Effector memory CD4-positive, alpha-beta T cell (primary cell): Measurements from ENCODE around the gene ZBTB7B.

ENCODE experiments used
- DNase-seq, 3 donors: peaks; one replicate each; pipeline ENCODE4 v3.0.0-alpha.2; 2020
- H3K27ac ChIP-seq: 2 replicates; pipeline ENCODE4 v1.7.0; 2013; ENCODE audit warnings: mild to moderate bottlenecking, low read length, moderate library complexity; ENCODE audit not compliant: insufficient read depth, poor library complexity, severe bottlenecking
- H3K27me3 ChIP-seq: replicated peaks from 2 replicates; pipeline ENCODE4 v1.7.0; 2013; ENCODE audit warnings: mild to moderate bottlenecking, low read length; ENCODE audit not compliant: insufficient read depth, control insufficient read depth, poor library complexity, severe bottlenecking
- H3K36me3 ChIP-seq: 2 replicates; pipeline ENCODE4 v1.7.0; 2013; ENCODE audit warnings: mild to moderate bottlenecking, low read length, moderate library complexity; ENCODE audit not compliant: control insufficient read depth, insufficient read depth
- H3K4me1 ChIP-seq: 2 replicates; pipeline ENCODE4 v1.7.0; 2013; ENCODE audit warnings: low read length, mild to moderate bottlenecking; ENCODE audit not compliant: control insufficient read depth, insufficient read depth, poor library complexity, severe bottlenecking
- H3K4me3 ChIP-seq: 2 replicates; pipeline ENCODE4 v1.7.0; 2013; ENCODE audit warnings: low read length, low read depth, mild to moderate bottlenecking; ENCODE audit not compliant: insufficient read depth, poor library complexity, severe bottlenecking
- H3K9me3 ChIP-seq: 2 replicates; pipeline ENCODE4 v1.7.0; 2013; ENCODE audit warnings: mild to moderate bottlenecking, low read length, moderate library complexity; ENCODE audit not compliant: control insufficient read depth

ZBTB7B gene

GRCh38 chr1:155010211-155010918 is 7.8 kb downstream of the ZBTB7B start:
- peaks cover 14% of the 10 kb centered on the region for H3K36me3 ChIP-seq
- peak overlapping the region; percentile 77 for H3K27ac ChIP-seq
- H3K27me3 ChIP-seq, result no peaks in the 10 kb centered on the region
- peak in 1 of 3 donors; percentile 23 for DNase-seq
- no peaks in the 10 kb centered on the region for H3K9me3 ChIP-seq
- H3K4me3 ChIP-seq, result peak overlapping the region; percentile 56
- H3K4me1 ChIP-seq, result peaks cover 90% of the 10 kb centered on the region

- peak overlapping the region; percentile 77 for H3K27ac ChIP-seq
- peaks cover 20% of the 10 kb centered on the region for H3K36me3 ChIP-seq
- no peak for DNase-seq
- no peaks in the 10 kb centered on the region for H3K9me3 ChIP-seq
- peaks cover 90% of the 10 kb centered on the region for H3K4me1 ChIP-seq
- H3K27me3 ChIP-seq, result no peaks in the 10 kb centered on the region
- peak overlapping the region; percentile 56 for H3K4me3 ChIP-seq
Measured at GRCh38 chr1:155011004-155011416, 8.4 kb downstream of the ZBTB7B start.

- no peaks in the 10 kb centered on the region for H3K27me3 ChIP-seq
- peak overlapping the region; percentile 77 for H3K27ac ChIP-seq
- H3K4me1 ChIP-seq, result peaks cover 90% of the 10 kb centered on the region
- peaks cover 20% of the 10 kb centered on the region for H3K36me3 ChIP-seq
- DNase-seq, result no peak
- peak overlapping the region; percentile 56 for H3K4me3 ChIP-seq
- H3K9me3 ChIP-seq, result no peaks in the 10 kb centered on the region
Measured at GRCh38 chr1:155011437-155012025, 8.9 kb downstream of the ZBTB7B start.

GRCh38 chr1:155012026-155012546 is 9.5 kb downstream of the ZBTB7B start:
- H3K27me3 ChIP-seq, result no peaks in the 10 kb centered on the region
- DNase-seq, result no peak
- peak overlapping the region; percentile 56 for H3K4me3 ChIP-seq
- H3K4me1 ChIP-seq, result peaks cover 90% of the 10 kb centered on the region
- peak overlapping the region; percentile 77 for H3K27ac ChIP-seq
- no peaks in the 10 kb centered on the region for H3K9me3 ChIP-seq
- H3K36me3 ChIP-seq, result peaks cover 20% of the 10 kb centered on the region

GRCh38 chr1:155012776-155013602 is 10.4 kb downstream of the ZBTB7B start:
- DNase-seq, result no peak
- Histone ChIP-seq H3K27ac (peak overlapping the region; percentile 77), H3K4me3 (peak overlapping the region; percentile 56), H3K36me3 (peaks cover 20% of the 10 kb centered on the region), H3K27me3 (no peaks in the 10 kb centered on the region), H3K9me3 (no peaks in the 10 kb centered on the region), H3K4me1 (peaks cover 89% of the 10 kb centered on the region)

- Histone ChIP-seq H3K36me3 (peaks cover 23% of the 10 kb centered on the region), H3K27ac (peak overlapping the region; percentile 77), H3K27me3 (no peaks in the 10 kb centered on the region), H3K4me1 (peaks cover 86% of the 10 kb centered on the region), H3K9me3 (no peaks in the 10 kb centered on the region), H3K4me3 (peak overlapping the region; percentile 56)
- DNase-seq, result peak in 2 of 3 donors; percentile 39 to 46
Measured at GRCh38 chr1:155013632-155014031, 11.0 kb downstream of the ZBTB7B start.

- Histone ChIP-seq H3K4me1 (peaks cover 82% of the 10 kb centered on the region), H3K27me3 (no peaks in the 10 kb centered on the region), H3K36me3 (peaks cover 31% of the 10 kb centered on the region), H3K4me3 (no peak overlapping the region), H3K27ac (peak overlapping the region; percentile 77), H3K9me3 (no peaks in the 10 kb centered on the region)
- DNase-seq, result no peak
Measured at GRCh38 chr1:155014709-155015508, 12.3 kb downstream of the ZBTB7B start.

- Histone ChIP-seq H3K27me3 (no peaks in the 10 kb centered on the region), H3K9me3 (no peaks in the 10 kb centered on the region), H3K4me3 (peak overlapping the region; percentile 7), H3K4me1 (peaks cover 76% of the 10 kb centered on the region), H3K36me3 (peaks cover 31% of the 10 kb centered on the region), H3K27ac (peak overlapping the region; percentile 77)
- DNase-seq, result no peak
Measured at GRCh38 chr1:155015527-155016230, 13.1 kb downstream of the ZBTB7B start.
